ENCODE measurements around the gene CYSRT1. TPM values are rescaled to one million over a fixed set of nuclear protein-coding genes. Genes with fewer than 3 reads are reported as not detected.

Gene CYSRT1
- polyA plus RNA-seq, 1 donor (not counting 4 experiments of a cell fraction or from before 2014, with no cell fraction given), result 0.80 TPM

DNA sequence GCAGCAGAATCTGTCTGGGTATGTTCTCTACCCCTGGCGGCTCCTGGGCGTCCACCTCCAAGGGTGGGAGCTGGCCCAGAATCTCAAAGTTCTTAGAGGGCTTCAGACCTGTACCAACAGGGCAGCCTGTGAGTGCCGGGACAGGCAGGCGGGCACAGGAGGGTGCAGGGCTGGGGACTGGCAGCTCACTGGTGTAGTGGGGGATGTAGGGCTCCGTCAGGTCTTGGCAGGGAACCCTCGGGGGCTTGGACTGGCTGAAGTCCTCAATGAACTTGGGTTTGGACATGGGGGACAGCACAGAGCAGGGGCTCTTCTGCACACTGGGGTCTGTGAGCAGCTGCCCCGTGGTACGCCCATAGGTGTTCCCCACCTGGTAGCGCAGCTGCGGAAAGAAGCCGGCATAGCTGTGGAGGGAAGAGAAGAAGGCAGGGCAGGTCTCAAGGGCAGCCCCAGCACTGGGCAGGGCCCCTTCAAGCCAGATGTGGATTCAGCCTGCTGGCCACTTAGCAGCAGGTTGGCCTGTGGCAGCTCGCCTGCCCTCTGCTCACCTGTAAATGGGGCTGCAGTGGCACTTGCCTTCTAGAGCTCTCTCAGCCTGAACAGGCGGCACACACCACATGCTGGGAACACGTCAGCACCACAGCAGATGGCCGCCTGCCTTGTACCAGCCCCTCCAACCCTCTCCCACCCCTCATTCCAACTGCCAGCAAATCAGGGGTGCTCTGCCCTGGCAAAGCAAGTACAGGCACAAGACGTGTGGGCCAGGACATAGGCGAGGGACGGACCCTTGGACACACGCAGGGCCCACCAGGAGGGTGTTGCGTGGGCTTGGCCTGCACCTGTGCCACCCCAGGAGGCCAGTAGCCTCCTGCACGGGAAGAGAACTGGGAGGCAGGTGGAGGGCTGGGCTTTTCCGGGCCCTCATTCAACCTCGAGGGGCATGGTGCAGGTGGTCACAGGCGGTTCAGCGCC, 20.8 kb downstream of the CYSRT1 start:
- H3K9me3 ChIP-seq (ENCODE audit: control insufficient read depth, low read depth, low read length), result no peaks in the 10 kb centered on the region
- no peak for FAIRE-seq
- TF ChIP-seq, protein P1, sequence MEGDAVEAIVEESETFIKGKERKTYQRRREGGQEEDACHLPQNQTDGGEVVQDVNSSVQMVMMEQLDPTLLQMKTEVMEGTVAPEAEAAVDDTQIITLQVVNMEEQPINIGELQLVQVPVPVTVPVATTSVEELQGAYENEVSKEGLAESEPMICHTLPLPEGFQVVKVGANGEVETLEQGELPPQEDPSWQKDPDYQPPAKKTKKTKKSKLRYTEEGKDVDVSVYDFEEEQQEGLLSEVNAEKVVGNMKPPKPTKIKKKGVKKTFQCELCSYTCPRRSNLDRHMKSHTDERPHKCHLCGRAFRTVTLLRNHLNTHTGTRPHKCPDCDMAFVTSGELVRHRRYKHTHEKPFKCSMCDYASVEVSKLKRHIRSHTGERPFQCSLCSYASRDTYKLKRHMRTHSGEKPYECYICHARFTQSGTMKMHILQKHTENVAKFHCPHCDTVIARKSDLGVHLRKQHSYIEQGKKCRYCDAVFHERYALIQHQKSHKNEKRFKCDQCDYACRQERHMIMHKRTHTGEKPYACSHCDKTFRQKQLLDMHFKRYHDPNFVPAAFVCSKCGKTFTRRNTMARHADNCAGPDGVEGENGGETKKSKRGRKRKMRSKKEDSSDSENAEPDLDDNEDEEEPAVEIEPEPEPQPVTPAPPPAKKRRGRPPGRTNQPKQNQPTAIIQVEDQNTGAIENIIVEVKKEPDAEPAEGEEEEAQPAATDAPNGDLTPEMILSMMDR (optimal IDR thresholded peaks at IDR 0.05 in 1 of 3, IDR thresholded peaks at IDR 0.05 in 1 of 3, conservative IDR thresholded peaks at IDR 0.05 in 1 of 3; ENCODE audit: extremely low read depth in 1 of 3, insufficient read depth in 2 of 3, low read length in 3 of 3), result no peak
- TF ChIP-seq EZH2 (IDR thresholded peaks at IDR 0.05; ENCODE audit: low read length), result no peak
- peaks cover 28% of the 10 kb centered on the region for H4K20me1 ChIP-seq (ENCODE audit: control insufficient read depth, extremely low read depth, insufficient read depth, low read length)
- no peak for DNase-seq (ENCODE audit: low read depth, low spot score)
- peaks cover 11 to 20% of the 10 kb centered on the region in 2 experiments for H3K36me3 ChIP-seq (ENCODE audit: control insufficient read depth in 2 of 2, extremely low read depth in 1 of 2, insufficient read depth in 2 of 2, low read length in 2 of 2)
- H3K9me1 ChIP-seq (ENCODE audit: control insufficient read depth, extremely low read depth, insufficient read depth, low read length), result peaks cover 3% of the 10 kb centered on the region
- no peak overlapping the region for H3K27ac ChIP-seq (ENCODE audit: control insufficient read depth, insufficient read depth, low read length)
- H3K9ac ChIP-seq (ENCODE audit: control insufficient read depth, extremely low read depth, insufficient read depth, low read length), result no peak overlapping the region
- H3K79me2 ChIP-seq (ENCODE audit: control insufficient read depth, insufficient read depth, low read length), result peaks cover 24% of the 10 kb centered on the region
- peaks cover 30% of the 10 kb centered on the region for H3K4me1 ChIP-seq (ENCODE audit: control insufficient read depth, extremely low read depth, insufficient read depth, low read length)
- H3K4me3 ChIP-seq (ENCODE audit: control insufficient read depth in 2 of 3, extremely low read depth in 1 of 3, insufficient read depth in 2 of 3, low read depth in 1 of 3, low read length in 3 of 3), result no peak overlapping the region
- H3K4me2 ChIP-seq (ENCODE audit: control insufficient read depth, extremely low read depth, insufficient read depth, low read depth, low read length), result no peak overlapping the region
- no peak overlapping the region for H2AFZ ChIP-seq (ENCODE audit: control insufficient read depth, low read length)
- dilution Hi-C loops (cut with MboI; ENCODE audit: extremely low pct_ligation_motif_present, low sequenced_read_pairs), result no loop called here
- H3K27me3 ChIP-seq (ENCODE audit: control insufficient read depth, extremely low read depth, insufficient read depth, low read length), result no peaks in the 10 kb centered on the region

DNA sequence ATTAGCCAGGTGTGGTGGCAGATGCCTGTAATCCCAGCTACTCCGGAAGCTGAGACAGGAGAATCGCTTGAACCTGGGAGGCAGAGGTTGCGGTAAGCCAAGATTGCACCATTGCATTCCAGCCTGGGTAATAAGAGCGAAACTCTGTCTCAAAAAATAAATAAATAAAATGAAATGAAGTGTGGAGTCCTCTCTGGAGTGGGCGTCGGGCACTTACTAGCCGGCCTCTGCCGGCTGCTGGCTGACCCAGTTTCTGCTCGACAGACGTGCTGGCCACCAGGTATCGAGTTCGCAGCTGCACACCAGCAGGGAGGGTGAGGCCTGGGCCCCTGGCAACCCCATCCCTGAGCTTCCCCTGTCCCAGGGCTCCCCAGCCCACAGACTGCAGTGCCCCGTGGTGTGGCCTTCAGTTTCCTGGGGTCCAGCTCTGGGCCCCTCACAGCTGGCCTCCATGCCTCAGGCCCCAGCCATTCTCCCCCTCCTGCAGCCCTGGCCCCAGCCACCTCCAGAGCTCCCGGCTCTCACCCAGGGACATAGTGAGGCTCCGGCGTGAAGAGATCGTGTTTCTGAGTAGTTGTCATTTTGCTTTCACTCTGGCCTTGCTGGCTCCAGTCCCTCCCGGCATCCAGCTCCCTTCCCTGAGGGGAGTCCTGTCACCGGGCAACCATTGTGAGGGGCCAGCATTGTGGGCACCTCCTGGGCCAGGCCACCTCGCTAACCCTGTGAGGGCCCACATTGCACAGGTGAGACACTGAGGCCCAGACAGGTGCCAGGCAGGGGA, 22.4 kb downstream of the CYSRT1 start:
- H4K20me1 ChIP-seq (ENCODE audit: control insufficient read depth, extremely low read depth, insufficient read depth, low read length), result peaks cover 20% of the 10 kb centered on the region
- peaks cover 16% of the 10 kb centered on the region for H3K79me2 ChIP-seq (ENCODE audit: control insufficient read depth, insufficient read depth, low read length)
- peaks cover 30% of the 10 kb centered on the region for H3K4me1 ChIP-seq (ENCODE audit: control insufficient read depth, extremely low read depth, insufficient read depth, low read length)
- peaks cover 7 to 14% of the 10 kb centered on the region in 2 experiments for H3K36me3 ChIP-seq (ENCODE audit: control insufficient read depth in 2 of 2, extremely low read depth in 1 of 2, insufficient read depth in 2 of 2, low read length in 2 of 2)
- DNase-seq (ENCODE audit: low read depth, low spot score) (no peak), FAIRE-seq (no peak)
- no peak overlapping the region for H3K9ac ChIP-seq (ENCODE audit: control insufficient read depth, extremely low read depth, insufficient read depth, low read length)
- H3K9me3 ChIP-seq (ENCODE audit: control insufficient read depth, low read depth, low read length), result no peaks in the 10 kb centered on the region
- dilution Hi-C loops (cut with MboI; ENCODE audit: extremely low pct_ligation_motif_present, low sequenced_read_pairs), result no loop called here
- H3K9me1 ChIP-seq (ENCODE audit: control insufficient read depth, extremely low read depth, insufficient read depth, low read length), result peaks cover 3% of the 10 kb centered on the region
- no peak overlapping the region for H2AFZ ChIP-seq (ENCODE audit: control insufficient read depth, low read length)
- no peak overlapping the region for H3K27ac ChIP-seq (ENCODE audit: control insufficient read depth, insufficient read depth, low read length)
- H3K27me3 ChIP-seq (ENCODE audit: control insufficient read depth, extremely low read depth, insufficient read depth, low read length), result no peaks in the 10 kb centered on the region
- TF ChIP-seq, protein P1 (optimal IDR thresholded peaks at IDR 0.05 in 1 of 3, IDR thresholded peaks at IDR 0.05 in 1 of 3, conservative IDR thresholded peaks at IDR 0.05 in 1 of 3; ENCODE audit: extremely low read depth in 1 of 3, insufficient read depth in 2 of 3, low read length in 3 of 3), result no peak
- no peak for TF ChIP-seq EZH2 (IDR thresholded peaks at IDR 0.05; ENCODE audit: low read length)
- H3K4me3 ChIP-seq (ENCODE audit: control insufficient read depth in 2 of 3, extremely low read depth in 1 of 3, insufficient read depth in 2 of 3, low read depth in 1 of 3, low read length in 3 of 3), result no peak overlapping the region
- H3K4me2 ChIP-seq (ENCODE audit: control insufficient read depth, extremely low read depth, insufficient read depth, low read depth, low read length), result no peak overlapping the region
